ENCODE measurements around the gene CLK2.

DNA sequence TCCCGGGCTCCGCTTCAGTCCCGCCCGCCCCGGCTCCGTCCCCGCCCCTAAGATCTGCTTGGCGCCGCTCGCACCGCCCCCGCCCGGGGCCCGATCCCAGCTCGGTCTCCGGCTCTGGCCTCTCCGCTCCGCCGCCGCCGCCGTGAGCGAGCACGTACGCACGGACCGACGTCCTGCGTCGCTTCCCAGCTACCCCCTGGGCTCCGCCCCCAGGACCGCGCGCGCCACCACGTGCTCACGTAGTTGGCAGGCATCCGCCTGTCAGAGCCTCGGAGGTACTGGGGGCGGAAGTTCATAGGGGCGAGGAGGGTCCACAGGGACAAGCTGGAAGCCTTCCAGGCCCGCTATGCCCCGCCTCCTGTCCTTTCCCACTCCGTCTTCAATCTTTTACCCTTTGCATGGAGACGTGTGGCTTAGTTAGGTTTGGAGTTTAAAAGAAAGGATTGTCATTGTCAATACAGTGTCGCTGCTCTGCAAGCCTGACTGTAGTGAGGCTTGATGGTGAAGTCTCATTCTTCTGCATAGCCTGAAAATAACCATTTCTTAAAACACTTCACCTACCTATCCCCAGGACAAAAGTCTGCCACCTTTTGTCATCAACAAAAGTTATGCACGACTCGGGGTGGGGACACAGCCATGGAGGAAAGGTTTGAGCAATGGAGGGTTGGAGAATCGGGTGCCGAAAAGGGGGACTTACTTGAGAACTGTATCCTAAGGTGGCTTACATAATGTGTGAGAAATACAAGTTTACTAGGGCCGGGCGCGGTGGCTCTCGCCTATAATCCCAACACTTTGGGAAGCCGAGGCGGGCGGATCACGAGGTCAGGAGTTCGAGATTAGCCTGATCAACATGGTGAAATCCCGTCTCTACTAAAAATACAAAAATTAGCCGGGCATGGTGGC is at the start of gene CLK2:
- no peak for TF ChIP-seq KLF10 (CRISPR knock-in tag; IDR thresholded peaks at IDR 0.05)
- TF ChIP-seq BRF1 (IDR thresholded peaks at IDR 0.05; ENCODE audit: borderline replicate concordance, extremely low read depth, insufficient read length) = no peak
- TF ChIP-seq SIN3A (IDR thresholded peaks at IDR 0.05; ENCODE audit: borderline replicate concordance in 2 of 2, control insufficient read depth in 1 of 2, low read depth in 2 of 2, low read length in 2 of 2) = peak; percentile 44 to 95; a peak in 3 of 4 replicates
- no peak for TF ChIP-seq CHCHD3 (CRISPR knock-in tag; IDR thresholded peaks at IDR 0.05)
- peak; percentile 21; the same call in 1 of the 2 replicates for TF ChIP-seq LEF1 (IDR thresholded peaks at IDR 0.05)
- no peak for TF ChIP-seq NFIX (CRISPR knock-in tag; IDR thresholded peaks at IDR 0.05; ENCODE audit: low read depth)
